ENCODE data around the gene IRAK3. TPM values are rescaled to one million over a fixed set of nuclear protein-coding genes. Genes with fewer than 3 reads are reported as not detected.

IRAK3 gene
- total RNA-seq, 1 donor: 3.6 TPM

DNA sequence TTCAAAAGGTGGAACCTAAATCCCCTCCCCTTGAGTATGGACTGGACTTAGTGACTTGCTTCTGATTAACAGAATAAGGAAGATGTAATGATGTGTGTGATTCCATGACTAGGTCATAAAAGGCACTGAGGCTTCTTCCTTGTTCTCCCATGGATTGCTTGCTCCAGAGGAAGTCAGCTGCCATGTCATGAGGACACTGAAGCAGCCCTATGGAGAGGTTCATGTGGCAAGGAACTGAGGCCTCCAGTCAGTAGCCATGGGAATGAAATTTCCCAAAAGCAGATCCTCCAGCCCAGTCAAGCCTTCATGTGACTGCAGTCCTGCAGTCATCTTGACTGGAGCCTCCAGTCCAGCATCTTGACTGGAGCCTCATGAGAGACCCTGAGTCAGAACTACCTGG lies 29.9 kb upstream of the IRAK3 start:
- Histone ChIP-seq H3K79me2 (ENCODE audit: insufficient read depth, low read length) (peaks cover 86% of the 10 kb centered on the region), H3K4me1 (ENCODE audit: insufficient read depth, low read length) (peaks cover 4% of the 10 kb centered on the region), H3K27ac (ENCODE audit: low read depth, low read length) (no peak overlapping the region), H3K36me3 (ENCODE audit: insufficient read depth, low read length) (peaks cover 11% of the 10 kb centered on the region), H3K4me3 (ENCODE audit: insufficient read depth, low read length) (no peak overlapping the region), H3K9me3 (ENCODE audit: low read depth, low read length) (no peaks in the 10 kb centered on the region), H4K20me1 (ENCODE audit: insufficient read depth, low read length) (peaks cover 22% of the 10 kb centered on the region), H3K27me3 (ENCODE audit: insufficient read depth, low read length) (no peaks in the 10 kb centered on the region), H3K4me2 (ENCODE audit: insufficient read depth, low read length) (no peak overlapping the region), H2AFZ (ENCODE audit: low read length) (no peak overlapping the region)
- no peak for DNase-seq (ENCODE audit: insufficient read length, low spot score, missing footprints)
- TF ChIP-seq, protein P1, sequence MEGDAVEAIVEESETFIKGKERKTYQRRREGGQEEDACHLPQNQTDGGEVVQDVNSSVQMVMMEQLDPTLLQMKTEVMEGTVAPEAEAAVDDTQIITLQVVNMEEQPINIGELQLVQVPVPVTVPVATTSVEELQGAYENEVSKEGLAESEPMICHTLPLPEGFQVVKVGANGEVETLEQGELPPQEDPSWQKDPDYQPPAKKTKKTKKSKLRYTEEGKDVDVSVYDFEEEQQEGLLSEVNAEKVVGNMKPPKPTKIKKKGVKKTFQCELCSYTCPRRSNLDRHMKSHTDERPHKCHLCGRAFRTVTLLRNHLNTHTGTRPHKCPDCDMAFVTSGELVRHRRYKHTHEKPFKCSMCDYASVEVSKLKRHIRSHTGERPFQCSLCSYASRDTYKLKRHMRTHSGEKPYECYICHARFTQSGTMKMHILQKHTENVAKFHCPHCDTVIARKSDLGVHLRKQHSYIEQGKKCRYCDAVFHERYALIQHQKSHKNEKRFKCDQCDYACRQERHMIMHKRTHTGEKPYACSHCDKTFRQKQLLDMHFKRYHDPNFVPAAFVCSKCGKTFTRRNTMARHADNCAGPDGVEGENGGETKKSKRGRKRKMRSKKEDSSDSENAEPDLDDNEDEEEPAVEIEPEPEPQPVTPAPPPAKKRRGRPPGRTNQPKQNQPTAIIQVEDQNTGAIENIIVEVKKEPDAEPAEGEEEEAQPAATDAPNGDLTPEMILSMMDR (IDR thresholded peaks at IDR 0.05; ENCODE audit: extremely low read depth, low read depth, low read length): no peak

DNA sequence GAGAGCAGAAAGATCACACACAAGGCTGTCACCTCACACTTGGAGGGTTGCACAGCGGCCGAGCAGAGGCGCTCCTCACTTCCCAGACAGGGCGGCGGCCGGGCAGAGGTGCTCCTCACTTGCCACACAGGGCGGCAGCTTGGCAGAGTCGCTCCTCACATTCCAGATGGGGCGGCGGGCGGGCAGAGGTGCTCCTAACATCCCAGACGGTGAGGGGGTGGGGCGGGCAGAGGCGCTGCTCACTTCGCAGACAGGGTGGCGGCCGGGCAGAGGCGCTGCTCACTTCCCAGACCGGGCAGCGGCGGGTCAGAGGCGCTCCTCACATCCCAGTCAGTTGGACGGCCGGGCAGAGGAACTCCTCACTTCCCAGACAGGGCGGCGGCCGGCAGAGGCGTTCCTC lies 28.3 kb upstream of the IRAK3 start:
- TF ChIP-seq, protein P1 (IDR thresholded peaks at IDR 0.05; ENCODE audit: extremely low read depth, low read depth, low read length): no peak
- peaks cover 18% of the 10 kb centered on the region for H4K20me1 ChIP-seq (ENCODE audit: insufficient read depth, low read length)
- H3K27ac ChIP-seq (ENCODE audit: low read depth, low read length): no peak overlapping the region
- H3K27me3 ChIP-seq (ENCODE audit: insufficient read depth, low read length): no peaks in the 10 kb centered on the region
- H3K4me1 ChIP-seq (ENCODE audit: insufficient read depth, low read length): peaks cover 4% of the 10 kb centered on the region
- no peaks in the 10 kb centered on the region for H3K9me3 ChIP-seq (ENCODE audit: low read depth, low read length)
- no peak for DNase-seq (ENCODE audit: insufficient read length, low spot score, missing footprints)
- H2AFZ ChIP-seq (ENCODE audit: low read length): no peak overlapping the region
- H3K4me3 ChIP-seq (ENCODE audit: insufficient read depth, low read length): no peak overlapping the region
- H3K79me2 ChIP-seq (ENCODE audit: insufficient read depth, low read length): peaks cover 89% of the 10 kb centered on the region
- H3K36me3 ChIP-seq (ENCODE audit: insufficient read depth, low read length): peaks cover 11% of the 10 kb centered on the region
- no peak overlapping the region for H3K4me2 ChIP-seq (ENCODE audit: insufficient read depth, low read length)

DNA sequence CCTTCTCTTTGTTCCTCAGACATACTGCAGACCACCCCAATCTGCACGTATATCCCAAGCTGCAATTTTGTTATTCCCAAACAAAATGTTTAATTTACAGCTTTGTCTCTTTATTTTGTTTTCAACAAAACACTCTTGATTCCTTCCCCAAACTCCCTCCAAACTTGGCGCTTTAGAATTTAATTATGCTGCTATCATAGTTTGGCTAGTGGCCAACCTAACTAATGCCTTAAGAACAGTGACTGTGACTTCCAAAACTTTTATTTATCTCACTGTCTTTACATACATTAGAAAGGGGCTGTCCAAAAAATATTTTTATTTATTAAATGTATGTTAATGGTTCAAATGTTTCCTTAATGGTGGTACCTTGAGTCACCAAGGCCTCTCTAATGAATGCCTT lies 26.3 kb upstream of the IRAK3 start:
- no peak overlapping the region for H3K4me2 ChIP-seq (ENCODE audit: insufficient read depth, low read length)
- H3K27me3 ChIP-seq (ENCODE audit: insufficient read depth, low read length): no peaks in the 10 kb centered on the region
- TF ChIP-seq, protein P1 (IDR thresholded peaks at IDR 0.05; ENCODE audit: extremely low read depth, low read depth, low read length): no peak
- H3K9me3 ChIP-seq (ENCODE audit: low read depth, low read length): no peaks in the 10 kb centered on the region
- peaks cover 14% of the 10 kb centered on the region for H3K36me3 ChIP-seq (ENCODE audit: insufficient read depth, low read length)
- peaks cover 18% of the 10 kb centered on the region for H4K20me1 ChIP-seq (ENCODE audit: insufficient read depth, low read length)
- no peak overlapping the region for H3K27ac ChIP-seq (ENCODE audit: low read depth, low read length)
- no peak overlapping the region for H2AFZ ChIP-seq (ENCODE audit: low read length)
- peaks cover 4% of the 10 kb centered on the region for H3K4me1 ChIP-seq (ENCODE audit: insufficient read depth, low read length)
- no peak for DNase-seq (ENCODE audit: insufficient read length, low spot score, missing footprints)
- peaks cover 90% of the 10 kb centered on the region for H3K79me2 ChIP-seq (ENCODE audit: insufficient read depth, low read length)
- no peak overlapping the region for H3K4me3 ChIP-seq (ENCODE audit: insufficient read depth, low read length)

DNA sequence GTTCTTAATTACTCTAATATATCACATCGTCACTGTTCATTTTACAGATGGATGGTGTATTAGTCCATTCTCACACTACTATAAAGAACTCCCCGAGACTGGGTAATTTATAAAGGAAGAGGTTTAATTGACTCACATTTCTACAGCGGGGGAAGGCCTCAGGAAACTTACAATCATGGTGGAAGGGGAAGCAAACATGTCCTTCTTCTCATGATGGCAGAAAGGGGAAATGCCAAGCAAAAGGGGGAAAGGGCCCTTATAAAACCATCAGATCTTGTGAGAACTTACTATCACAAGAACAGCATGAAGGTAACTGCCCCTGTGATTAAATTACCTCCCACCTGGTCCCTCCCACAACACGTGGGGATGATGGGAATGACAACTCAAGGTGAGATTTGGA lies 25.7 kb upstream of the IRAK3 start:
- Histone ChIP-seq H3K4me3 (ENCODE audit: insufficient read depth, low read length) (no peak overlapping the region), H3K27me3 (ENCODE audit: insufficient read depth, low read length) (no peaks in the 10 kb centered on the region), H3K4me1 (ENCODE audit: insufficient read depth, low read length) (peaks cover 8% of the 10 kb centered on the region), H3K27ac (ENCODE audit: low read depth, low read length) (no peak overlapping the region), H3K9me3 (ENCODE audit: low read depth, low read length) (no peaks in the 10 kb centered on the region), H3K36me3 (ENCODE audit: insufficient read depth, low read length) (peaks cover 14% of the 10 kb centered on the region), H2AFZ (ENCODE audit: low read length) (no peak overlapping the region), H4K20me1 (ENCODE audit: insufficient read depth, low read length) (peaks cover 18% of the 10 kb centered on the region), H3K4me2 (ENCODE audit: insufficient read depth, low read length) (no peak overlapping the region), H3K79me2 (ENCODE audit: insufficient read depth, low read length) (peaks cover 95% of the 10 kb centered on the region)
- no peak for DNase-seq (ENCODE audit: insufficient read length, low spot score, missing footprints)
- TF ChIP-seq, protein P1 (IDR thresholded peaks at IDR 0.05; ENCODE audit: extremely low read depth, low read depth, low read length): no peak

All from osteoblast (primary cell).